Measurements from ENCODE around the gene MDM4.
"Not testable (repeated sequence)": the region's sequence is repeated elsewhere in the genome, so short reads cannot be mapped to it uniquely, and the experiment has no call there.

MDM4 gene

GRCh38 chr1:204562075-204562990, 46.1 kb downstream of the MDM4 start:
- ATAC-seq (no peak), DNase-seq (no peak)

GRCh38 chr1:204563307-204563706, 47.1 kb downstream of the MDM4 start:
- ATAC-seq: peak; percentile 15
- no peak for DNase-seq

GRCh38 chr1:204563780-204564179, 47.6 kb downstream of the MDM4 start:
- peak; percentile 20 for ATAC-seq

GRCh38 chr1:204564835-204565234, 48.6 kb downstream of the MDM4 start:
- DNase-seq: no peak

More at GRCh38 chr1:204563780-204564179, 47.6 kb downstream of the MDM4 start:
- no peak for DNase-seq

GRCh38 chr1:204565617-204566582, 49.7 kb downstream of the MDM4 start:
- ATAC-seq (peak; percentile 80), DNase-seq (peak; percentile 52)

More at GRCh38 chr1:204564835-204565234, 48.6 kb downstream of the MDM4 start:
- peak; percentile 33 for ATAC-seq

- no peak for DNase-seq
- no peak for ATAC-seq
Observed at GRCh38 chr1:204566583-204566955, 50.4 kb downstream of the MDM4 start.

- ATAC-seq (no peak), DNase-seq (no peak)
Observed at GRCh38 chr1:204567071-204567470, 50.9 kb downstream of the MDM4 start.

GRCh38 chr1:204568576-204569315, 52.5 kb downstream of the MDM4 start:
- no peak for DNase-seq
- ATAC-seq: no peak

- ATAC-seq (no peak), DNase-seq (no peak)
Observed at GRCh38 chr1:204569478-204569877, 53.3 kb downstream of the MDM4 start.

GRCh38 chr1:204570021-204570420, 53.8 kb downstream of the MDM4 start:
- not testable (repeated sequence) for ATAC-seq

GRCh38 chr1:204571128-204571527, 54.9 kb downstream of the MDM4 start:
- no peak for ATAC-seq

More at GRCh38 chr1:204570021-204570420, 53.8 kb downstream of the MDM4 start:
- not testable (repeated sequence) for DNase-seq

GRCh38 chr1:204571631-204572030, 55.4 kb downstream of the MDM4 start:
- DNase-seq (no peak), ATAC-seq (no peak)

More at GRCh38 chr1:204571128-204571527, 54.9 kb downstream of the MDM4 start:
- DNase-seq: no peak

GRCh38 chr1:204572923-204573922, 57.0 kb downstream of the MDM4 start:
- DNase-seq (no peak), ATAC-seq (no peak)

- ATAC-seq (no peak), DNase-seq (no peak)
Observed at GRCh38 chr1:204574016-204574864, 58.0 kb downstream of the MDM4 start.

- no peak for ATAC-seq
- DNase-seq: no peak
Observed at GRCh38 chr1:204574865-204575163, 58.6 kb downstream of the MDM4 start.

GRCh38 chr1:204575221-204576190, 59.3 kb downstream of the MDM4 start:
- DNase-seq (no peak), ATAC-seq (no peak)

- DNase-seq (no peak), ATAC-seq (no peak)
Observed at GRCh38 chr1:204576422-204576821, 60.2 kb downstream of the MDM4 start.

- no peak for ATAC-seq
Observed at GRCh38 chr1:204577794-204578478, 61.7 kb downstream of the MDM4 start.

More at GRCh38 chr1:204577794-204578478, 61.7 kb downstream of the MDM4 start:
- no peak for DNase-seq
